Dermis blood vessel endothelial cell (primary cell): ENCODE measurements around the gene NCAPH2. TPM values are rescaled to one million over a fixed set of nuclear protein-coding genes. Genes with fewer than 3 reads are reported as not detected.

Source experiments
- DNase-seq: peaks from one replicate; pipeline ENCODE4 v3.0.0; 2010
- total RNA-seq: library from RNA; depleted of rRNA; stranded (reverse); fragments of >200 nt; gene quantifications from 2 replicates; pipeline ENCODE4 v1.2.3, GENCODE V29; 2014

NCAPH2 gene
- total RNA-seq, 1 donor from 2014 or later = 30.1 TPM

DNA sequence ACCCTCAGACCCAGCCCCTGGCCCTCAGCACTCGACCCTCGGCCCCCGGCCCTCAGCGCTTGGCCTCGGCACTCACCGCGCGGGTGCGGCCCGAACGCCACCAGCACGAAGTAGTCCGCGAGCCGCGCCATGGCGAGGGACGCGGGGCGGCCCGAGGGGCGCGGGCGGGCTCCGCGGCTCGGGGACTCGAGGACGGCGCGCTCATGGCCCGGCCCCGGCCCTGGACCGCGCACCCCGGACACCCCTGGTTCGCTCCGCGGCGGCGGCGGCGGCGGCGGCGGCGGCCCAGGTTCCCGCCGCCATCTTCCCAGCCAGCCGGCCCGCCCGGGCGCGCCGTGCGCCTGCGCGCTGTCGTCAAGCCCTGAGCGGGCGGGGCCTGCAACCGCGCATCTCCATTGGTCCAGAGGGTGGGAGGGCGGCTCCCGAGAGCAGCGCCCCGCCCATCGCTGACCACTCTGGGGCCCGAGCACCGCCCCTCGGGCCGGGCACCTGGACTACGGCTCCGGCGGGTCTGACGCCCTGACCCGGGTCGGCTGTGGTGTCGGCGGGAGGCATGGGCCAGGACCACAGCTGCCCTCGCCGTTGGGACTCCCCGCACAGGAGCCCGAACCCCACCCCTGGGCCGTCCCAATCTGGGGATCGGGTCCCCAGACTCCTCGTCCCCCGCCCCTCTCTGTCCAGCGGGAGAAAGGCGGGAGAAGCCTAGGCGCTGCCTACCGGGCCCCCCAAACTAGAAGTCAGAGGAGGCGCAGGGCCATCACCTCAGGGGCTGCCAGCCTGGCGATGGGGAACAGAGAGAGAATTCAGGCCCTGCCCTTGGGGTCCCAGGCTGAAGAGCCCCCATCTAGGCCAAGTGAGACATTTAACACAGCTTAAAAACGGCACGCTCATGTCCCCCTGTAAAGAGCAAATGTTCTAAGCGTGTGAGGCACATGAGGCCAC is 33.0 kb upstream of the NCAPH2 start, which contains the start of gene SBF1:
Gene SBF1, minus strand, starts transcription at position 326 of the 942 bp plus-strand sequence. Its CDS starts 195 bp downstream, at position 131.
- DNase-seq = peak; percentile 95

DNA sequence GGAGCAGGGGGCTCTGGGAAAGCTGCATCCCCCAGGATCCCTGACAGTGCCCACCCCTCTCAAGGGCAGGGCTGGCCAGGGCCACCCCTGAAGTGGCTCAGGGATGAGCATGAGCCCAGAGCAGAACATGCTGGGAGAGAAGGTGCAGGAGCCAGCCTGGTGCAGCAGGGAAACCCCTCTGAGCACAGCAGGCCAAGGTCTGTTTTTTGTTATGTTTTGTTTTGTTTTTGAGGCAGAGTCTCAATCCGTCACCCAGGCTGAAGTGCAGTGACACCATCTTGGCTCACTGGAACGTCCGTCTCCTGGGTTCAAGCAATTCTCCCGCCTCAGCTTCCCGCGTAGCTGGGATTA is 32.4 kb upstream of the NCAPH2 start:
- DNase-seq = no peak

DNA sequence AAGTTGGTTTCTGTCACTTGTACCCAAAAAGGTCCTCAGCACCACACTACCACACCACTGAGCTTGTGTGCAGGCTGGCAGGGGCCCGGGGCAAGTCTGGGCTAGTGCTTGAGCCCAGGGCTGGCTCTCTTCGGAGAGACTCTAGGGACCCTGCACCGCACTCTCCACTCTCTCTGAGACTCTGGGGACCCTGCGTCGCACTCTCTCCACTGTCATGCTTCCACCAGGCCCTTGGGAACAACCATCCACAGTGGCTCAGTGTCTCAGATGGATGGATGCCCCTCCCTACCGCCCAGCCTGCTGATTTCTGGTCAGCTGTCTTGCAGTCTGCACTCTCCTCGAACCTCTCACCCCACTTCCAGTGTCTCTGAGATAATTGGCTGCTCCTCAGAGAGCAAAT is 31.2 kb upstream of the NCAPH2 start:
- no peak for DNase-seq

DNA sequence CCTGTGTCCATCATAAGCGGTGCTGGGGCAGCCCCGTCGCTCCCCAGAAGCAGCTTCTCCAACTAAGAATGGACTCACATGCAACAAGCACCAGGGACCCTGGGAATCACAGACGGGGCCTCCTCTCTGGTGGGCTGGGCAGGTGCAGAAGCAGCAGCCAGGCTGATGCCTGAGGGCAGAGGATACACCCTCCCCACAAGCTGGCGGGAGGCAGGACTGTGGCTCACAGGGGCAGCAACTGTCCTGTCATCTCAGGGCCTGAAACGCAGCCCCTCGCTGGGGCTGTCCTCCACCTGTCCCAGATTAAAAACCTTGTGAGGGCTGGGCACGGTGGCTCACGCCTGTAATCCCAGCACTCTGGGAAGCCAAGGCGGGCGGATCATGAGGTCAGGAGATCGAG is 30.1 kb upstream of the NCAPH2 start:
- no peak for DNase-seq

DNA sequence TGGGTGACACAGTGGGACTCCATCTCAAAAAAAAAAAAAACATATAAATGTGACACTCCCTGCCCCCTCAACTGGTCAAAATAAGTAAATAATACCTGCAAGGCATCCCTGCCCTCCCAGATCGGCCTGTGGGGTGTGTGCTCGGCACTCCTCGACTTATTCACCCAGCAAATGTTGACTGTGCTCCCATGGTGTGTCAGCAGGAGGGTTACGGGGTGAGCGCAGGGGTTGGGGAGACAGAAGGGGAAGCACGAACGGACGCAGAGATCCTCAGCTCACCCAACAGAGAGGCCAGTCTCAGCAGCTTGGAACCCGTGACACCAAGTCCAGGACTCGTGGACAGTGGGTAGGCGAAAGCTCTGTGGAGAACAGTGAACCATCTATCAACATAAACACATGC is 28.3 kb upstream of the NCAPH2 start:
- no peak for DNase-seq

DNA sequence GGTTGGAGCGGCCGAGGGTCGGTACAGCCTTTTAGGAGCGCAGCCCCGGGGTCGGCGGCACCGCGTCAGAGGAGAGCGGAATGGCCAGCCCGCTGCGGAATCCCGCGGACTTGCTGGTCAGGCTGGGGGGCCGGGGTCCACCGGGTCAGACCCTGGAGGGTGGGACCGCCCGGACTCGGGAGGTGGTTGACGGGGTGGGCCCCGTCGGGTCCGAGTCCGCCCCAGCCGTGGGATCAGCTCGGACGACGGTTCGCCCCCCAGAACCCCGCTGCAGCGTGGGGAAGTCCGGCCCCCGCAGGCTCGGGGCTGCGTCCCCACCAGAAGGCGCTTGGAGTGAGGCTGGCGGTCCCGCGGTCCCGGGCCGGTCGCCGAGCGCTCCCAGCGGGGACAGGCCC is 27.0 kb upstream of the NCAPH2 start:
- no peak for DNase-seq

DNA sequence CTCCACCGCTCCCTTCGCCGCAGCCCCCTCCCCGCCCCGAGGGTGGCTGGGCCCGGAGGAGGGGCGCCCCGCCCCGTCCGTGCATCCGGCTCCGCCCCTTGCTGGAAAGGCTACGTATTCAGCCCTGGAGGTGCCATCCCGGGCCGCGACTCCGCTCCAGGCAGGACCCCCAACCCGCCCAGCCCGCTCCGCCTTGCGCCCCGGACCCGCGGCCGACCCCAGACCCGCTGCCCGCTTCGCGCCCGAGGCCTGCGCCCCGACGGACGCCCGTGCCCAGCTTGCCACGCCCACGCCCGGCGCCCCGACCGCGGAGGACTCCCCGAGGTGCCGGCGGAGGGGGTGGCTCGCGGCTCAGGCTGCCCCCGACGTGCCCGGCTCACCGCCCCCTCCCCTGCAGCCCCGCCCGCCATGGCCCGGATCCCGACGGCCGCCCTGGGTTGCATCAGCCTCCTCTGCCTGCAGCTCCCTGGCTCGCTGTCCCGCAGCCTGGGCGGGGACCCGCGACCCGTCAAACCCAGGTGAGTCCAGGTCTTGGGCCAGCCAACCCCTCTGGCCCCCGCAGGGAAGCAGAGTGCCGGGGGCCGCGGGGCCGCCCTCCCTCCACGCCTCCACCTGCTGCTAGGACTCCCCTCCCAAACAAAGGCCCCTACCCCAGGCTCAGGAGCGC is 26.5 kb upstream of the NCAPH2 start, which contains the start of gene ADM2:
Gene ADM2, plus strand, starts transcription at position 104 of the 667 bp plus-strand sequence. Its CDS starts 305 bp downstream, at position 409.
- no peak for DNase-seq

DNA sequence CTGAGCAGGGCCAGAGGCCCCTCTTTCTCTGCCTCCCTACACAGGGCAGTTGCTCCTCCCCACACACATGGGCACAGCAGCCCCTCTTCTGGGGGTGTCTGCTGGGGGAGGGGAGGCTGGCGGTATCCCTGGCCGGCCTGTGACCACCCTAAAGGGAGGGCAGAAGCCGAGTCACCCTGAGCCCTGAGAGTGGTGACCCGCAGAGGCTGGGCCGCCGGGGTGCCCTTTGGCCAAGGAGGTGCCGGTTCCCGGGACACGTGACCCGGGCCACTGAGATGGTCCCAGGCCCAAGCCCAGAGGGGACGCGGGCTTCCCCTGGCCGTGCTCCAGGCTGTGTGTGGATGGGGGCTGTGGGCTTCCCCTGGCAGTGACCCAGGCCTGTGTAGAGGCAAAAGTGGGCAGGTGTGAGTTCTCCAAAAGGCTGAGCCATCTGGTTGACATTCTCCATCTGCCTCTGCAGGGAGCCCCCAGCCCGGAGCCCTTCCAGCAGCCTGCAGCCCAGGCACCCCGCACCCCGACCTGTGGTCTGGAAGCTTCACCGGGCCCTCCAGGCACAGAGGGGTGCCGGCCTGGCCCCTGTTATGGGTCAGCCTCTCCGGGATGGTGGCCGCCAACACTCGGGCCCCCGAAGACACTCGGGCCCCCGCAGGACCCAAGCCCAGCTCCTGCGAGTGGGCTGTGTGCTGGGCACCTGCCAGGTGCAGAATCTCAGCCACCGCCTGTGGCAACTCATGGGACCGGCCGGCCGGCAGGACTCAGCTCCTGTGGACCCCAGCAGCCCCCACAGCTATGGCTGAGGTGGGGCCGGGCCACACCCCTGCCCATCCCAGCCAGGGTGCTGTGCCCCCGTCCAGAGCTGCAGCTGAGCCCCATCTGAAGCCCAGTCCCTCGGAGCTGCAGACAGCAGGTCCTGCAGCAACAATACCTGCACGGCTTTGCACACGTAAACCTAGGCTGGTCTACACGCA is 25.6 kb upstream of the NCAPH2 start:
- DNase-seq = no peak

DNA sequence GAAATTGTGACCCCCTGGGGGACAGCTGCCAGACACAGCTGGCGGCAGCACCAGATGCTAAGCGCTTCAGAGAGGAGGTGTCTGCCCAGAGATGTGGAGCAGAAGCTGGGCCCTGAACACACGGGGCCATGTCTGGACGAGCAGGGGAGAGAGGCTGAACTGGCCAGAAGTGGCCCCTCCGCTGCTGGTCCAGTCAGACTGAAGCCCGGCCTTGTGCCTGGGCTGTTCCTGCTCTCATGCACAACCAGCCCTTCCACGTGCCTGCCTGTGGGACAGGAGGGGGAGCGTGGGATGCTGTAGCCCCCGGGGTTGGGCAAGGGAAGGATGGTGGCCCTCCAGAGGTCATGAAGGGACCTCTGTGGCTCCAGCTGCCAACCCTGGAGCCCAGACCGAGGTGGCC is 24.9 kb upstream of the NCAPH2 start:
- no peak for DNase-seq

DNA sequence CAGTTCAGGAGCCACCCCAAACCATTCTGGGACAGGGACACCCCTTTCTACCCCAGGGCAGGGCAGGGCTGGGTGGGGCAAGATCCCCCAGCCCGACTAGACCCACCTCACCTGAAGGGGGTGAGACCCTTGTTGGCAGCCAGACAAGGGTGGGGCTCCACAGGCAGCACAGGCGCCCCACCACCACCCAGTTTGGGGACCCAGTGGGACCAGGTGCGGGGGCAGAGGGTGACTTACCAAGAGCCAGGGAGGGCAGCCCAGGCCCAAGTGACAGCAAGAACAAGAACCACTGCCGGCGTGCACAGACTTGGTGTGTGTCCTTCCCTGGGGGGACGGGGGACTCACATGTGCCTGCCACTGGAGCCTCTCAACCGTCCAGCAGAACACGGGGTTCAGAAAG is 24.5 kb upstream of the NCAPH2 start:
- DNase-seq = no peak

DNA sequence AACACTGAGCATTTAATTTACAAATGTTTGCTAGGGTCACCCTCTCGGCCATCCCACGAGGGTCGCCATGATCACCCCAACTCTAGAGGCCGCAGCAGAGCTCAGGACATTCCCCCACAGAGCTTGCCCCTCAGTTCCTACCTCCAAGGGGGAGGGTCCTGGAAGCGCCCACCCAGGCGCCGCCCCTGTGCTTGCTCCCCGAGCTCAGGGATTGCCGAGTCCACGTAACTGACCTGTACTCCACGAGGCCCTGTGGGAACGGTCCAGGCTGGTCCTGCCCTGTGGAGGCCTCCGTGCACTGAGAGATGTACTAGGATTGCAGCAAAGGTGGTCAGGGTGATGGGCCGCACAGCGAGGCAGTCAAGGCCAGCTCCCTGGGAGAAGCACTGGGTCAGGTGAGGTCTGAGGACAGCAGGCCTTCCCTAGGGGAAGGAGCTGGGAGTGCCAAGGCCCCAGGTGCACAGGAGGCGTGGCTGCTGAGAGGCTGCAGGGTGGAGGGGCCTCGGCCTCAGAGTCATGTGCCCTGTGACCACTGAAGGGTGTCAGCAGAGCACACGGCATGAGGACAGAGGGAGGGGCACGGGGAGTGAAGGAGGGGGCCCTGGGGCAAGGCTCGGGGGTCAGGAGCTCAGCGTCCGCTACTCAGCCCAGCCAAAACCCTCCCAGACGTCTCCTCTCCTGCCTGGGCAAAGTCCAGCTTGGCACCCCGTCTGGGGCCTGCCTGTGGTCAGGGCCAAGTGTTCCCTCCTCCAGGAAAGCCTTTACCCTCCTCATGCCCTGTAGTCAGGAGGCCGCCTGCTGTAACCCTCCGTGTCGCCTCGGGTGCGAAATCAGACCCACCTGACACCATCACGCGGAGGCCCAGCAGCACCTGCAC is 23.8 kb upstream of the NCAPH2 start:
- DNase-seq = no peak

DNA sequence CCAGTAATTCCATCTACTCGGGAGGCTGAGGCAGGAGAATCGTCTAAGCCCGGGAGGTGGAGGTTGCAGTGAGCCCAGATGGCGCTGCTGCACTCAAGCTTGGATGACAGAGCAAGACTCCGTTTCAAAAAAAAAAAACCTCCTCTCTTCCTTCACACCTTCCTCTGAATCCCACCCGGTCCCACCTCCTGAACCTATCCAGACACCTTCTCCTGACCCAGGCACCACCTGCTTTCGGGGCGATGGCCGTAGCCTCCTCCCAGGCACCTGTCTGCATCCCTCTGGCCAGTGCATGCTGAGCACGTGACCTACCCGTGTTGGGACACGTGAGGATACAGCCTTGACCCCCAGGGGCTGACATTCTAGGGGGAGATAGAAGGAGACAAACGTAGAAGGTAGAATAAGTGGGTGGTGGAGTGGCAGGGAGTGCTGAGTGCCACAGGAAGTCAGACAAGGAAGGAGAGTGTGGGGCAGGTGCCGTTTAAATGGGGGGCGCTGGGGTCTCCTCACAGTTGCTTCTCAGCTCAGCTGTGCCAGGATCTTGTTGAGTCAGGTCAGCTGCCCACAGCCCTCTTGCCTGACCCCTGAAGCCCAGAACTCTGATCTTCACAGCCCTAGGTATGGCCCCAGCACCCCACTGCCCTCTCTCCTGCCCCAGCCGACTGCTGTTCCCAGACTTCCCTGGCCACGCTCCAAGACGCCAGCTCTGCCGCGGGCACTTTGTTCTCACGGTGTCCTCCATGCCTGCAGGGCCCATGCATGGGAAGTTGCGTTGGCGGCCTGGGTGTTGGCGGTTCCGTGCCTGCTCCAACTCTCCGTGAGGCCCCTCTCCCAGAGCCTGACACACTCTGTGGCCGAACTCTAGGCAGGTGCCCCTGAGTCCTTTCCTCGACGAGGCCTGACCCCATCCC is 22.5 kb upstream of the NCAPH2 start:
- no peak for DNase-seq

DNA sequence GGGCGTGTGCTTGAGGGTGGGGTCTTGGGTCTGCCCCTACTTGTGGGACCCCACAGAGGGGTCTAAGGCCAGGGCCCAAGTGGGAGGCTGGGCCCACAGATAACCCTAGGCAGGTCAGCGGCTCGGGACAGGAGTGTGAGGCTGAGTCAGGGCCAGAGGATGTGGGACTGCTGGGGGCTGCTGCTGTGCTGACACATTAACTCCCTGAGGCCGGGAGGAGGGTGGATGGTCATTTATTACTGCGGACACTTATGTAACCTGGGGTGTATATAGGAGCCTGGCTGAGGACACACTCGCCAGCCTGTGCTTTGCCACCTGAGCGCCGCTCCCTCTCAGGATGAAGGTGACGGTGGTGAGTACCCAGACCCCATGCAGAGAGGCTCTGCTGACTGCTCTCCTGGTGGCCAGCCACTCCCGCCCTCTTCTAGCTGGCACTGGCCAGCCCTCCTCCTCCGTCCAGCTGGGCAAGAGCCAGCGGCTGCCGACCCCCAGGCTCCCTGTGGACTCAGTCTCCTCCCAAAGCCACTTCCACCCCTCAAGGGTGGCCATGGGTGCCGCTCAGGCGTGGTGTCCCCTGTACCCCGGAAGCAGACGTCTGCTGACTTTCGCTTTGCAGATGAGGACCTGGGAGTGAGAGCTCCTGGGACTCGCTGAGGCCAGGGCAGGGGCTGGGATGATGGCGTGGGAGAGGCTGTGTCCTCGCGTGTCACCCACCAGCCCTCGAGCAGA is 21.3 kb upstream of the NCAPH2 start, which contains the start of gene MIOX:
Gene MIOX, plus strand, starts transcription at position 299 of the 729 bp plus-strand sequence. Its CDS starts 39 bp downstream, at position 338.
- no peak for DNase-seq

DNA sequence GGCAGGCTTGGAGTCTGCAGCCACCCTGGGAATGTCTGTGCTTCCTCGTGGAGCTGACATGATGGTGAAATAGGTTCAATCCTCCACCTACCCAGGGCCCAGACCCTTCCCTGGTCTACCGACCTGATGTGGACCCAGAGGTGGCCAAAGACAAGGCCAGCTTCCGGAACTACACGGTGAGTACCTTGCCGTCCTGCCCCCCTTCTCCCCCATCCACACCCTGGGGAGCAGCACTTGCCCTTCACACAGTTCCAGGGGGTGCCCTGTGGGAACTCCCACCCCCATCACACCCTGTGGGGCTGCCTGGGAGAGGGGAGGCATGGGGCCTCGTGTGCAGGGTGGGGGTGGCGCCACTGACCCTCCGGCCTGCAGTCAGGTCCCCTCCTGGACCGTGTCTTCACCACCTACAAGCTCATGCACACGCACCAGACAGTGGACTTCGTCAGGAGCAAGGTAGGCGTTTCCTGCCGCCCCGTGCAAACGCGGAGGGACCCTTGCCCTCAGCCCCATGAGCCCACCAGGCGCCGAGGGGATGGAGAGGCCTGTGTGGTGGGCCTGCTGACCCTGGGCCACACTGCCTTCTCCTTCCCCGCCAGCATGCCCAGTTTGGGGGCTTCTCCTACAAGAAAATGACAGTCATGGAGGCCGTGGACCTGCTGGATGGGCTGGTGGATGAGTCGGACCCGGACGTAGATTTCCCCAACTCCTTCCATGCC is 20.6 kb upstream of the NCAPH2 start:
- no peak for DNase-seq

DNA sequence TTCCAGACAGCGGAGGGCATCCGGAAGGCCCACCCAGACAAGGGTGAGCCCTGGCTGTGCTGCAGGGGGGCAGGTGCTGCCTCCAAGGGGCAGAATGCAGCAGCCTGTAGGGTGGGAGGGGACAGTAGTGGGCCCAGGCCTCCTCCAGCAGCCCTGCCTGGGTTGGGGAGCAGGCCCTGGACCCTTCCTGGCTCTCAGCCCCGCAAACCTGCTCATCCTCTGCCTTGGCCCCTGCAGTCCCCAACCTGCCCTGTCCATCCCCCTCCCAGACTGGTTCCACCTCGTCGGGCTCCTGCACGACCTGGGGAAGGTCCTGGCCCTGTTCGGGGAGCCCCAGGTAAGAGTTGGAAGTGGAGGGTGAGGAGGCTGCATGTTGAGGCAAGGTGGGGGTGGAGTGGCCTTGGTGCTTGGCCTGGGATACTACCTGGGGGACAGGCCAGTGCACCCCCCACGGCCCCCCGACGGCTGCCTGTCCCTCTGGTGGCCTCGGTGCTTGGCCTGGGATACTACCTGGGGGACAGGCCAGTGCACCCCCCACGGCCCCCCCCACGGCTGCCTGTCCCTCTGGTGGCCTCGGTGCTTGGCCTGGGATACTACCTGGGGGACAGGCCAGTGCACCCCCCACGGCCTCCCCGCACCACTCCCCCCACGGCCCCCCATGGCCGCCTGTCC is 19.9 kb upstream of the NCAPH2 start:
- DNase-seq = no peak

DNA sequence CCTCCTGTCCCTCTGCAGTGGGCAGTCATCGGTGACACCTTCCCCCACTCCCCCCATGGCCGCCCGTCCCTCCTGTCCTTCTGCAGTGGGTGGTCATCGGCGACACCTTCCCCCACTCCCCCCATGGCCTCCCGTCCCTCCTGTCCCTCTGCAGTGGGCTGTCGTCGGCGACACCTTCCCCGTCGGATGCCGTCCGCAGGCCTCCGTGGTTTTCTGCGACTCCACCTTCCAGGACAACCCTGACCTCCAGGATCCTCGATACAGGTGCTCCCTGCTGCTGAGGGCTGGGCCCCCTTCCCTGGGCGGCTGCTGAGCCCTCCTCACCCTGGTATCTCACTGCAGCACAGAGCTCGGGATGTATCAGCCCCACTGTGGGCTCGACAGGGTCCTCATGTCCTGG is 19.1 kb upstream of the NCAPH2 start:
- no peak for DNase-seq

DNA sequence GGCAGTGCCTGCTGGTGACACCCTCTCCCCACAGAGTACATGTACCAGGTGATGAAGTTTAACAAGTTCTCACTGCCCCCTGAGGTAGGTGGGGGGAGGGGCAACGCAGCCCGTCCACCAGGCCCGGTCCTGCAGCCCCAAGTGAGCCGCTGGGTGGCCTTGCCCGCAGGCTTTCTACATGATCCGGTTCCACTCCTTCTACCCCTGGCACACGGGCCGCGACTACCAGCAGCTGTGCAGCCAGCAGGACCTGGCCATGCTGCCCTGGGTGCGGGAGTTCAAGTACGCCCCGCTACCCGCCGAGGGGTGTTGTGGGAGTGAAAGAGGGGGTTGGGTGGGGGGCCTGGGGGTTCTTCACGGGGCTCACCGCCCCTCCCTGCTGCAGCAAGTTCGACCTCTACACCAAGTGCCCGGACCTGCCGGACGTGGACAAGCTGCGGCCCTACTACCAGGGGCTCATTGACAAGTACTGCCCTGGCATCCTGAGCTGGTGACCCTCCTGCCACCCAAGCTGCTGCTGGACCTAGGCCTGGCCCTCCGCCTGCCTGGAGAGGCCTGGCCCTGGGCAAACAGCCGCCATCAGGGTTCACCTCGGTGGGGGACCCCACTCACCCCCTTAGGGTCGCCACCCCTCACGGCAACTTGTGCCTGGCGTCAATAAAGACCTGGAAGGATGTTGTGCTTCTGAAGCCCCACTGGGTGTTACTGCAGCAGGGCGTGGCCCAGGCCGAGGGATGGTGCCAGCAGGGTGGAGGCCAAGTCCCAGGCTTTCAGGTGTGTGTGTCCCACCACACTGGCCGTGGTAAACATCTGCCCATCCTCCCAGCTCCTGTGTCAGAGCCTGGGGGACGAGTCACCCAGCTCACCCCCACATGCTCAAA is 18.4 kb upstream of the NCAPH2 start:
- no peak for DNase-seq
